A549 (cell line): ENCODE results near the gene CDK16. TPM values are rescaled to one million over a fixed set of nuclear protein-coding genes. Genes with fewer than 3 reads are reported as not detected.

Source experiments
- ATAC-seq, 2 experiments: fragments of 200-7000 bp in 1 of 2; fragments of >200 bp in 1 of 2; cut with Nextera tagmentation in 1 of 2; cut with Tn5 transposase in 1 of 2; 3 replicates each; pipeline versions ENCODE4 v1.8.0 to v1.9.1; 2018 to 2020; ENCODE audit warnings: mild to moderate bottlenecking in 1 of 2, moderate library complexity in 1 of 2
- CTCF ChIA-PET: fragments of 300-600 bp; sonication (Branson Sonifier 250); formaldehyde crosslinking; extraction: SDS; loops from one replicate; lab custom pipeline; 2021; ENCODE audit warnings: antibody characterized with exemption, inconsistent platforms; lab: Yijun Ruan, JAX
- POLR2A ChIA-PET: fragments of 350-600 bp; formaldehyde crosslinking; extraction: SDS; loops from one replicate; lab custom pipeline; 2021; ENCODE audit warnings: antibody characterized with exemption, inconsistent platforms; lab: Yijun Ruan, JAX
- DNase-seq, 2 experiments: peaks; one replicate each; pipeline versions ENCODE4 v3.0.0 to v3.0.0-alpha.2; 2011 to 2016; ENCODE audit warnings: low read depth in 1 of 2, low spot score in 1 of 2
- FAIRE-seq: peaks from 2 replicates; lab custom pipeline; 2011; peaks lifted over from hg19 to GRCh38; lab: Jason Lieb, UNC
- H3K27ac ChIP-seq, 2 experiments: fragments of >200 bp; sonication (Bioruptor Twin); formaldehyde crosslinking; 3 replicates each; pipeline ENCODE4 v1.5.1; 2016 to 2017
- H3K4me1 ChIP-seq: fragments of >200 bp; sonication (Bioruptor Twin); formaldehyde crosslinking; 3 replicates; pipeline ENCODE4 v1.6.1; 2016
- H3K4me2 ChIP-seq: fragments of >200 bp; sonication (Bioruptor Twin); formaldehyde crosslinking; 3 replicates; pipeline ENCODE4 v1.6.1; 2016
- H3K4me3 ChIP-seq: fragments of >200 bp; sonication (Bioruptor Twin); formaldehyde crosslinking; 3 replicates; pipeline ENCODE4 v1.5.1; 2016
- H3K9me3 ChIP-seq: fragments of >200 bp; sonication (Bioruptor Twin); formaldehyde crosslinking; 3 replicates; pipeline ENCODE4 v1.6.1; 2016
- ATOH8 ChIP-seq: fragments of 250-450 bp; sonication (Bioruptor Pico); IDR thresholded peaks from 2 replicates; pipeline ENCODE4 v1.5.0; 2020; ENCODE audit warnings: low read depth, mild to moderate bottlenecking, moderate library complexity
- BHLHE40 ChIP-seq: IDR thresholded peaks from 2 replicates; pipeline ENCODE4 v1.6.1; 2012; ENCODE audit warnings: low read depth, low read length, inconsistent platforms
- CBX2 ChIP-seq: fragments of 200-600 bp; sonication (generic); IDR thresholded peaks from 2 replicates; pipeline ENCODE4 v1.6.1; 2016; ENCODE audit warnings: low read depth, mild to moderate bottlenecking, borderline replicate concordance
- CEBPB ChIP-seq, 2 experiments: fragments of >200 bp in 1 of 2; sonication (Bioruptor Twin) in 1 of 2; formaldehyde crosslinking in 1 of 2; IDR thresholded peaks; 2 replicates each; pipeline ENCODE4 v1.6.1; 2012 to 2016
- CHD2 ChIP-seq: fragments of 150-350 bp; IDR thresholded peaks from 2 replicates; pipeline ENCODE4 v1.6.1; 2014; ENCODE audit warnings: low read length; ENCODE audit not compliant: partially characterized antibody
- CTCF ChIP-seq: fragments of >200 bp; sonication (Bioruptor Twin); formaldehyde crosslinking; IDR thresholded peaks from 3 replicates; pipeline ENCODE4 v1.5.1; 2016
- E2F6 ChIP-seq: IDR thresholded peaks from 2 replicates; pipeline ENCODE4 v1.6.1; 2012; ENCODE audit warnings: low read depth, borderline replicate concordance
- EHF ChIP-seq: fragments of 250-450 bp; sonication (Bioruptor Pico); IDR thresholded peaks from 2 replicates; pipeline ENCODE4 v1.5.0; 2020; ENCODE audit warnings: mild to moderate bottlenecking
- FOSL2 ChIP-seq, 2 experiments: fragments of 450-650 bp in 1 of 2; fragments of >200 bp in 1 of 2; sonication (Bioruptor Twin) in 1 of 2; formaldehyde crosslinking; IDR thresholded peaks; 2 replicates each; pipeline versions ENCODE4 v1.5.0 to v1.6.1; 2016 to 2020; ENCODE audit warnings: mild to moderate bottlenecking in 1 of 2, moderate library complexity in 1 of 2
- HEYL ChIP-seq: fragments of 250-450 bp; sonication (Bioruptor Pico); IDR thresholded peaks from 2 replicates; pipeline ENCODE4 v1.8.0; 2021; ENCODE audit warnings: mild to moderate bottlenecking, moderate library complexity
- HMGXB4 ChIP-seq: fragments of 250-450 bp; sonication (Bioruptor Pico); IDR thresholded peaks from 2 replicates; pipeline ENCODE4 v1.5.0; 2021; ENCODE audit warnings: mild to moderate bottlenecking, moderate library complexity, borderline replicate concordance
- JUNB ChIP-seq: fragments of >200 bp; sonication (Bioruptor Twin); formaldehyde crosslinking; IDR thresholded peaks from 2 replicates; pipeline ENCODE4 v1.6.1; 2016
- MAFK ChIP-seq: fragments of 450-650 bp; IDR thresholded peaks from 2 replicates; pipeline ENCODE4 v1.6.1; 2014; ENCODE audit not compliant: partially characterized antibody
- MAZ ChIP-seq: fragments of 150-350 bp; IDR thresholded peaks from 2 replicates; pipeline ENCODE4 v1.6.1; 2014; ENCODE audit warnings: antibody characterized with exemption, low read depth, low read length, borderline replicate concordance
- NFE2L2 ChIP-seq: fragments of 150-350 bp; conservative IDR thresholded peaks from 2 replicates; pipeline ENCODE4 v1.6.1; 2014; ENCODE audit warnings: low read length
- RAD21 ChIP-seq, 2 experiments: fragments of >200 bp in 1 of 2; sonication (Bioruptor Twin) in 1 of 2; formaldehyde crosslinking in 1 of 2; IDR thresholded peaks in 1 of 2; conservative IDR thresholded peaks in 1 of 2; 2 replicates in 1 of 2; 3 replicates in 1 of 2; pipeline ENCODE4 v1.6.1; 2012 to 2018; ENCODE audit warnings: inconsistent platforms in 1 of 2
- RCOR1 ChIP-seq: fragments of 150-350 bp; IDR thresholded peaks from 2 replicates; pipeline ENCODE4 v1.6.1; 2014; ENCODE audit warnings: antibody characterized with exemption, low read length, low read depth
- REST ChIP-seq: fragments of 200-600 bp; sonication (generic); IDR thresholded peaks from 2 replicates; pipeline ENCODE4 v1.6.1; 2016; ENCODE audit warnings: antibody characterized with exemption, mild to moderate bottlenecking, moderate library complexity
- RFX5 ChIP-seq: fragments of 450-650 bp; IDR thresholded peaks from 2 replicates; pipeline ENCODE4 v1.7.1; 2014; ENCODE audit warnings: antibody characterized with exemption, mild to moderate bottlenecking, moderate library complexity
- TP53 ChIP-seq: fragments of 250-450 bp; sonication (Bioruptor Pico); IDR thresholded peaks from 2 replicates; pipeline ENCODE4 v1.5.0; 2021; ENCODE audit warnings: mild to moderate bottlenecking, moderate library complexity
- ZNF302 ChIP-seq: fragments of 250-450 bp; sonication (Bioruptor Pico); IDR thresholded peaks from 2 replicates; pipeline ENCODE4 v1.9.0; 2021; ENCODE audit warnings: inconsistent platforms, mild to moderate bottlenecking, moderate library complexity
- ZSCAN20 ChIP-seq: fragments of 250-450 bp; sonication (Bioruptor Pico); IDR thresholded peaks from 2 replicates; pipeline ENCODE4 v1.8.0; 2022; ENCODE audit warnings: mild to moderate bottlenecking, moderate library complexity
- WGBS: methylation state at CpG from one replicate; pipeline ENCODE4 v1.1.6; 2017; ENCODE audit errors: missing lambda C conversion rate; 5-methylcytosine and 5-hydroxymethylcytosine counted together
- polyA plus RNA-seq, 4 experiments: library from polyadenylated mRNA; depleted of rRNA in 3 of 4; stranded (reverse); fragments of >200 nt; fragmentation: RNase III in 1 of 4; extraction: RNeasy Plus Mini Kit Qiagen cat#74134 plus additional on column Dnase treatment in 1 of 4; gene quantifications; 2 replicates in 3 of 4; 3 replicates in 1 of 4; pipeline ENCODE4 v1.2.3, GENCODE V29; 2011 to 2017

The CDK16 gene
- polyA plus RNA-seq, 2 of the 4 experiments (the other 2 are of a cell fraction): 105 to 111 TPM

GRCh38 chrX:47239898-47240545 is 21.5 kb downstream of the CDK16 start:
- peak; percentile 59 for FAIRE-seq
- ATAC-seq: no peak; a peak in 1 of 6 replicates
- CTCF ChIA-PET: no interaction called here

GRCh38 chrX:47240619-47241018 is 22.1 kb downstream of the CDK16 start:
- H3K9me3 ChIP-seq: no peaks in the 10 kb centered on the region
- H3K4me2 ChIP-seq: no peak overlapping the region
- 95% methylated on average over 5 of the region's 7 CpGs for WGBS
- no peak overlapping the region for H3K27ac ChIP-seq
- no peak overlapping the region for H3K4me3 ChIP-seq
- CTCF ChIA-PET: no interaction called here
- FAIRE-seq (no peak), DNase-seq (no peak), ATAC-seq (no peak)
- H3K4me1 ChIP-seq: peaks cover 1% of the 10 kb centered on the region; the same call in 1 of the 3 replicates
- TF ChIP-seq NFE2L2: no peak
- no peak for TF ChIP-seq TP53 (CRISPR knock-in tag)
- TF ChIP-seq CEBPB (IDR thresholded peaks at IDR 0.05): no peak
- TF ChIP-seq CTCF: no peak
- POLR2A ChIA-PET: no interaction called here

More at GRCh38 chrX:47239898-47240545, 21.5 kb downstream of the CDK16 start:
- no peak for TF ChIP-seq RCOR1
- no peak for TF ChIP-seq BHLHE40
- no peak for TF ChIP-seq HMGXB4
- TF ChIP-seq REST: no peak
- no peak for TF ChIP-seq EHF (CRISPR knock-in tag)
- TF ChIP-seq RFX5: no peak
- no peak for TF ChIP-seq ZSCAN20 (CRISPR knock-in tag)
- no peak for TF ChIP-seq CBX2
- TF ChIP-seq FOSL2 (IDR thresholded peaks at IDR 0.05): no peak
- TF ChIP-seq FOSL2 (CRISPR knock-in tag; IDR thresholded peaks at IDR 0.05): no peak
- no peak overlapping the region for H3K4me3 ChIP-seq
- no peak for DNase-seq
- H3K4me2 ChIP-seq: no peak overlapping the region
- POLR2A ChIA-PET: no interaction called here
- no peaks in the 10 kb centered on the region for H3K9me3 ChIP-seq
- H3K4me1 ChIP-seq: peaks cover 7% of the 10 kb centered on the region
- no peak overlapping the region for H3K27ac ChIP-seq
- WGBS: 97% methylated on average over 12 of the region's 12 CpGs

GRCh38 chrX:47241201-47242011 is 22.9 kb downstream of the CDK16 start:
- Histone ChIP-seq H3K27ac (no peak overlapping the region), H3K9me3 (no peaks in the 10 kb centered on the region), H3K4me1 (no peaks in the 10 kb centered on the region)
- WGBS: 97% methylated on average over 18 of the region's 18 CpGs
- POLR2A ChIA-PET: no interaction called here
- CTCF ChIA-PET: no interaction called here
- no peak for ATAC-seq
- FAIRE-seq: no peak
- TF ChIP-seq ATOH8 (CRISPR knock-in tag): no peak
- no peak for TF ChIP-seq CEBPB (IDR thresholded peaks at IDR 0.05)
- TF ChIP-seq MAFK: no peak
- no peak for TF ChIP-seq CHD2
- no peak for TF ChIP-seq E2F6
- TF ChIP-seq ZNF302 (CRISPR knock-in tag): no peak
- no peak for TF ChIP-seq RAD21 (conservative IDR thresholded peaks at IDR 0.05 in 1 of 2, IDR thresholded peaks at IDR 0.05 in 1 of 2)
- no peak for TF ChIP-seq MAZ
- TF ChIP-seq JUNB: no peak
- no peak for TF ChIP-seq HEYL
- TF ChIP-seq RCOR1: no peak
- TF ChIP-seq, all 56 proteins: peak for 0
- Histone ChIP-seq H3K4me2 (no peak overlapping the region), H3K4me3 (no peak overlapping the region)
- DNase-seq: no peak
